SK-N-SH (cell line): ENCODE data around the gene NACC1. TPM values are rescaled to one million over a fixed set of nuclear protein-coding genes. Genes with fewer than 3 reads are reported as not detected.
A peak's percentile ranks its signal among the peaks of the same experiment; 100 is the strongest.

Experiments
- CTCF ChIA-PET: fragments of 300-600, 350-600 bp; formaldehyde crosslinking; extraction: SDS; loops from one replicate; lab custom pipeline; 2021; lab: Yijun Ruan, JAX
- POLR2A ChIA-PET: fragments of 350-600 bp; sonication (Branson Sonifier 250); formaldehyde crosslinking; extraction: SDS; loops from one replicate; lab custom pipeline; 2020; ENCODE audit warnings: antibody characterized with exemption, inconsistent platforms; lab: Yijun Ruan, JAX
- DNase-seq: peaks from one replicate; pipeline ENCODE4 v3.0.0; 2012
- H2AFZ ChIP-seq: fragments of 200-600 bp; sonication (generic); 2 replicates; pipeline ENCODE4 v1.8.1; 2016; ENCODE audit warnings: antibody characterized with exemption, mild to moderate bottlenecking, low read depth
- H3F3A ChIP-seq: fragments of 200-600 bp; sonication (generic); replicated peaks from 2 replicates; pipeline ENCODE3; 2016; ENCODE audit warnings: antibody characterized with exemption, mild to moderate bottlenecking; ENCODE audit not compliant: insufficient read depth
- H3K27ac ChIP-seq, 2 experiments: fragments of 200-500 bp in 1 of 2; fragments of 200-600 bp in 1 of 2; sonication (Bioruptor generic) in 1 of 2; sonication (generic), shearing (Covaris generic) in 1 of 2; 2 replicates each; pipeline versions ENCODE4 v1.5.1 to v1.6.1; 2014 to 2016; ENCODE audit warnings: low read depth in 2 of 2, inconsistent platforms in 1 of 2, low read length in 1 of 2, mild to moderate bottlenecking in 1 of 2, mixed read lengths in 1 of 2
- H3K27me3 ChIP-seq: fragments of 200-600 bp; sonication (generic), shearing (Covaris generic); 2 replicates; pipeline ENCODE4 v1.6.1; 2016; ENCODE audit warnings: mixed run types; ENCODE audit not compliant: insufficient read depth
- H3K36me3 ChIP-seq, 2 experiments: fragments of 200-500 bp in 1 of 2; fragments of 200-600 bp in 1 of 2; sonication (Bioruptor generic) in 1 of 2; sonication (generic) in 1 of 2; replicated peaks in 1 of 2; 2 replicates each; pipeline versions ENCODE3 to v1.5.1; 2014 to 2016; ENCODE audit warnings: low read length in 1 of 2, mild to moderate bottlenecking in 1 of 2; ENCODE audit not compliant: insufficient read depth in 2 of 2, control insufficient read depth in 1 of 2
- H3K4me1 ChIP-seq, 2 experiments: fragments of 200-500 bp in 1 of 2; fragments of 200-600 bp in 1 of 2; sonication (Bioruptor generic) in 1 of 2; sonication (generic), shearing (Covaris generic) in 1 of 2; 2 replicates each; pipeline versions ENCODE4 v1.5.1 to v1.6.1; 2014 to 2016; ENCODE audit warnings: low read depth in 1 of 2, low read length in 1 of 2, mixed run types in 1 of 2; ENCODE audit not compliant: insufficient read depth in 2 of 2, control insufficient read depth in 1 of 2
- H3K4me2 ChIP-seq: fragments of 200-600 bp; sonication (generic), shearing (Covaris generic); 2 replicates; pipeline ENCODE4 v1.6.1; 2017; ENCODE audit warnings: mixed run types
- H3K4me3 ChIP-seq, 2 experiments: fragments of 200-500 bp in 1 of 2; fragments of 200-600 bp in 1 of 2; sonication (Bioruptor generic) in 1 of 2; sonication (generic), shearing (Covaris generic) in 1 of 2; 2 replicates each; pipeline versions ENCODE4 v1.5.1 to v1.8.1; 2014 to 2016; ENCODE audit warnings: low read depth in 2 of 2, inconsistent platforms in 1 of 2, low read length in 1 of 2, mild to moderate bottlenecking in 1 of 2, mixed read lengths in 1 of 2, moderate library complexity in 1 of 2
- H3K79me2 ChIP-seq: fragments of 200-600 bp; sonication (generic); 2 replicates; pipeline ENCODE4 v1.8.1; 2017; ENCODE audit warnings: mild to moderate bottlenecking; ENCODE audit not compliant: insufficient read depth
- H3K9ac ChIP-seq: fragments of 200-600 bp; sonication (generic); 2 replicates; pipeline ENCODE4 v1.6.1; 2017; ENCODE audit warnings: mixed run types
- H3K9me2 ChIP-seq: fragments of 200-600 bp; sonication (generic); 2 replicates; pipeline ENCODE4 v1.6.1; 2017; ENCODE audit warnings: mixed run types
- H3K9me3 ChIP-seq: fragments of 200-600 bp; sonication (generic); 2 replicates; pipeline ENCODE4 v1.6.1; 2017; ENCODE audit warnings: mixed run types, mild to moderate bottlenecking, moderate library complexity
- H4K20me1 ChIP-seq: fragments of 200-600 bp; sonication (generic); 2 replicates; pipeline ENCODE4 v1.6.1; 2017; ENCODE audit warnings: mild to moderate bottlenecking, mixed run types; ENCODE audit not compliant: insufficient read depth
- CHD2 ChIP-seq: fragments of 150-350 bp; IDR thresholded peaks from 2 replicates; pipeline ENCODE4 v1.6.1; 2018; ENCODE audit warnings: low read length; ENCODE audit not compliant: partially characterized antibody
- ELF1 ChIP-seq: IDR thresholded peaks from 2 replicates; pipeline ENCODE4 v1.4.0; 2012
- FOSL2 ChIP-seq: IDR thresholded peaks from 2 replicates; pipeline ENCODE4 v1.4.0; 2012; ENCODE audit warnings: low read depth, mild to moderate bottlenecking, moderate library complexity, borderline replicate concordance
- FOXJ3 ChIP-seq: sonication (generic); formaldehyde crosslinking; IDR thresholded peaks from 2 replicates; pipeline ENCODE4 v1.5.1; 2020; ENCODE audit warnings: mild to moderate bottlenecking, missing genetic modification reagents
- JUND ChIP-seq: IDR thresholded peaks from 2 replicates; pipeline ENCODE4 v1.4.0; 2012
- MEF2A ChIP-seq: IDR thresholded peaks from 2 replicates; pipeline ENCODE4 v1.4.0; 2012; ENCODE audit warnings: low read depth, borderline replicate concordance
- NFIC ChIP-seq: IDR thresholded peaks from 2 replicates; pipeline ENCODE4 v1.4.0; 2012; ENCODE audit warnings: borderline replicate concordance
- RAD21 ChIP-seq: IDR thresholded peaks from 2 replicates; pipeline ENCODE4 v1.6.1; 2012; ENCODE audit warnings: mild to moderate bottlenecking, low read length
- RCOR1 ChIP-seq: fragments of 150-350 bp; IDR thresholded peaks from 2 replicates; pipeline ENCODE4 v1.6.1; 2017; ENCODE audit warnings: antibody characterized with exemption, low read length
- YY1 ChIP-seq: IDR thresholded peaks from 2 replicates; pipeline ENCODE4 v1.4.0; 2012; ENCODE audit warnings: low read depth, mild to moderate bottlenecking
- WGBS: methylation state at CpG from one replicate; pipeline ENCODE4 v1.1.6; 2017; ENCODE audit warnings: low lambda C conversion rate; 5-methylcytosine and 5-hydroxymethylcytosine counted together
- polyA plus RNA-seq, 3 experiments: library from polyadenylated mRNA; depleted of rRNA; stranded (reverse); fragments of >200 nt; gene quantifications; 2 replicates each; pipeline ENCODE4 v1.2.3, GENCODE V29; 2012
- TF ChIP-seq, protein P1 (sequence below): IDR thresholded peaks from 2 replicates; pipeline ENCODE4 v1.4.0; 2012; ENCODE audit warnings: low read depth, borderline replicate concordance
- TF ChIP-seq, protein P2 (sequence below): fragments of 200-600 bp; sonication (generic); IDR thresholded peaks from 2 replicates; pipeline ENCODE4 v1.6.1; 2017; ENCODE audit warnings: antibody characterized with exemption, mild to moderate bottlenecking, moderate library complexity

Gene NACC1
- polyA plus RNA-seq, 1 of the 3 experiments (the other 2 are of a cell fraction) = 127 TPM

DNA sequence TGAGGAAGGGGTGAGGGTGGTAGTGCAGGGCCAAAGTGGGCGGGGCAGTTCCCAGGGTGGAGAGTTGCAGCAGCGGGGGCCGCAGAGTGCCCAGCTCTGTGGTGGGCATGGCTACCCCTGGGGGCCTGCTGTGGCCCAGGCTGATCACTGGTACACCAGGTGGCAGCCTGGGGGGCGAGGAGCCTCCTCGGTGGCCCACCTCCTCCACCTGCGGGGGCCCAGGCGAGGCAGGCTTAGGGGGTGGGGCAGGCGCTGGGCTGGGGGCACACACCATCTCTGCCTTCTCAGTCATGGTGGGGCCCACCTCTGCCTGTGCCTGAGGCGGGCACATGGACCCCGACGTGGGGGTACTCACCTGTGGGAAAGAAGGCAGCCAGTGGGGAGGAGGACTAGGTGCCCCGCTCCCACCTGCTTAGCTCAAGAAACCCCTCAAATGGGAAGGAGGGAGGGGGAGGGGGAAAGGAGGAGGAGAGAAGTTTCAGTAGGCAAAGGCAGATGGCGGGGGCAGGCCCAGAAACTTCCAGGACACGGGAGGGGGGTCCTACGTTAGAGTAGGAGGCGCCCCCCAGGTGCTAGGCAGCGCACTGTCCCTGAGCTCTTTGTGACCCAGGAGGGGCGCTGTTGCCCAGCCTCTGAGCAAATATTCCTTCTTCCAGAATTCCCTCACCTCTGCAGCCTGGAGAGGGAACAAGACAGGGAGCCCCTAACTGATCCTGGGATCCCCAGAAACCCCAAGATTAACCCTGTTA lies 17.0 kb upstream of the NACC1 start:
- H3K36me3 ChIP-seq = peaks cover 0 to 17% of the 10 kb centered on the region in 2 experiments
- no peaks in the 10 kb centered on the region for H3K27me3 ChIP-seq
- peak overlapping the region in 1 of 2 experiments; percentile 19; a peak in 1 of 4 replicates for H3K4me3 ChIP-seq
- H3K9me3 ChIP-seq = no peaks in the 10 kb centered on the region
- H3K4me2 ChIP-seq = no peak overlapping the region
- H3K4me1 ChIP-seq = peaks cover 0 to 28% of the 10 kb centered on the region in 2 experiments; a peak in 3 of 4 replicates
- CTCF ChIA-PET = interaction anchor here (0.6 to 9.5 kb wide), 16 partner anchors 8 to 220 kb away, joined by 3 to 76 read pairs (median 3); partner anchors contain the start of gene DNASE2
- H4K20me1 ChIP-seq = no peaks in the 10 kb centered on the region
- POLR2A ChIA-PET = no interaction called here
- DNase-seq = no peak
- no peaks in the 10 kb centered on the region for H3K9me2 ChIP-seq
- H3F3A ChIP-seq = peaks cover 5% of the 10 kb centered on the region
- no peak overlapping the region for H2AFZ ChIP-seq
- no peak for TF ChIP-seq CHD2
- TF ChIP-seq MEF2A = no peak
- TF ChIP-seq, protein P1, sequence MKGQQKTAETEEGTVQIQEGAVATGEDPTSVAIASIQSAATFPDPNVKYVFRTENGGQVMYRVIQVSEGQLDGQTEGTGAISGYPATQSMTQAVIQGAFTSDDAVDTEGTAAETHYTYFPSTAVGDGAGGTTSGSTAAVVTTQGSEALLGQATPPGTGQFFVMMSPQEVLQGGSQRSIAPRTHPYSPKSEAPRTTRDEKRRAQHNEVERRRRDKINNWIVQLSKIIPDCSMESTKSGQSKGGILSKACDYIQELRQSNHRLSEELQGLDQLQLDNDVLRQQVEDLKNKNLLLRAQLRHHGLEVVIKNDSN = no peak
- TF ChIP-seq RAD21 = peak; percentile 27
- TF ChIP-seq JUND = no peak
- TF ChIP-seq, protein P2, sequence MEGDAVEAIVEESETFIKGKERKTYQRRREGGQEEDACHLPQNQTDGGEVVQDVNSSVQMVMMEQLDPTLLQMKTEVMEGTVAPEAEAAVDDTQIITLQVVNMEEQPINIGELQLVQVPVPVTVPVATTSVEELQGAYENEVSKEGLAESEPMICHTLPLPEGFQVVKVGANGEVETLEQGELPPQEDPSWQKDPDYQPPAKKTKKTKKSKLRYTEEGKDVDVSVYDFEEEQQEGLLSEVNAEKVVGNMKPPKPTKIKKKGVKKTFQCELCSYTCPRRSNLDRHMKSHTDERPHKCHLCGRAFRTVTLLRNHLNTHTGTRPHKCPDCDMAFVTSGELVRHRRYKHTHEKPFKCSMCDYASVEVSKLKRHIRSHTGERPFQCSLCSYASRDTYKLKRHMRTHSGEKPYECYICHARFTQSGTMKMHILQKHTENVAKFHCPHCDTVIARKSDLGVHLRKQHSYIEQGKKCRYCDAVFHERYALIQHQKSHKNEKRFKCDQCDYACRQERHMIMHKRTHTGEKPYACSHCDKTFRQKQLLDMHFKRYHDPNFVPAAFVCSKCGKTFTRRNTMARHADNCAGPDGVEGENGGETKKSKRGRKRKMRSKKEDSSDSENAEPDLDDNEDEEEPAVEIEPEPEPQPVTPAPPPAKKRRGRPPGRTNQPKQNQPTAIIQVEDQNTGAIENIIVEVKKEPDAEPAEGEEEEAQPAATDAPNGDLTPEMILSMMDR = peak; percentile 44
- peak overlapping the region in 1 of 2 experiments; percentile 92; a peak in 1 of 4 replicates for H3K27ac ChIP-seq
- H3K9ac ChIP-seq = no peak overlapping the region
- WGBS = 85% methylated on average over 9 of the region's 18 CpGs
- H3K79me2 ChIP-seq = peaks cover 12% of the 10 kb centered on the region; the same call in 1 of the 2 replicates

DNA sequence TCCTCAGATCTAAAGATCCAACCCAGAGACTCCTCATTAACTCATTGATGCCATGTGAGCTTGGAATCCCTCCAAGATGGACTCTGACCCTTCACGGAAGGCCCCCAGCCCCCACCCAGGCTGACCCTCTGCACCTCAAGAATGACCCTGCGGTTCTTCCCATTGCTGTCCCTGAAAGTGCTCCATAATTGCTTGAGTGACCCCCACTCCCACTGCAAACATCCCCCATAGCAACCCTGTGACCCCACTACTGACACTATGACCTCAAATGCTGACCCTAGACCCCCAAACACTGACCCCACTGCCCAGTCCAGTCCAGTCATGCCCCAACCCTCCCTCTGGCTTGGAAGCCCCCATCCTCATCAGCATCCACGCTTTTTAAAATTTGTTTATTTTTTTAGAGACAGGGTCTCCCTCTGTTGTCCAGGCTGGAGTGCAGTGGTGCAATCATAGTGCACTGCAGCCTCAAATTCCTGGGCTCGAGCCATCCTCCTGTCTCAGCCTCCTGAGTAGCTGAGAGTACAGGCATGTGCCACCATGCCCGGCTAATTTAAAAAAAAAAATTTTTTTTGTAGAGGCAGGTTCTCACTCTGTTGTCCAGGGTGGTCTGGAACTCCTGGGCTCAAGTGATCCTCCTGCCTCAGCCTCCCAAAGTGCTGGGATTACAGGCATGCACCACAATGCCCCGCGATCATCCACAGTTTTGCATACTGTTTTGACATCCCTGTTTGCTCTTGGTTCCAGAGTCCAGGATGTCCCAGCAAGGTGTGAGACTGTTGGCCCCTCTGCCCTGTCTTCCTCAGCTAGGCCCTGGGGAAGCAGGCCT lies 16.3 kb upstream of the NACC1 start:
- no peaks in the 10 kb centered on the region for H3K27me3 ChIP-seq
- DNase-seq = no peak
- H2AFZ ChIP-seq = peak overlapping the region; percentile 32; the same call in 1 of the 2 replicates
- H3K9me3 ChIP-seq = no peaks in the 10 kb centered on the region
- no peaks in the 10 kb centered on the region for H4K20me1 ChIP-seq
- 90% methylated on average over 7 of the region's 7 CpGs for WGBS
- peak overlapping the region; percentile 71 for H3K9ac ChIP-seq
- peaks cover 0 to 17% of the 10 kb centered on the region in 2 experiments for H3K36me3 ChIP-seq
- CTCF ChIA-PET = interaction anchor here (0.7 to 9.5 kb wide), 12 partner anchors 9 to 220 kb away, joined by 3 to 76 read pairs (median 3); partner anchors contain the start of gene DNASE2
- peaks cover 5% of the 10 kb centered on the region for H3F3A ChIP-seq
- no peaks in the 10 kb centered on the region for H3K9me2 ChIP-seq
- H3K4me3 ChIP-seq = peak overlapping the region; percentile 42 to 51
- POLR2A ChIA-PET = no interaction called here
- peaks cover 0 to 24% of the 10 kb centered on the region in 2 experiments; a peak in 3 of 4 replicates for H3K4me1 ChIP-seq
- TF ChIP-seq RCOR1 (no peak), JUND (no peak), FOXJ3 (CRISPR knock-in tag) (no peak), NFIC (no peak), YY1 (no peak), FOSL2 (no peak), ELF1 (no peak)
- H3K4me2 ChIP-seq = peak overlapping the region; percentile 81
- peak overlapping the region; percentile 40 to 92; a peak in 3 of 4 replicates for H3K27ac ChIP-seq
- H3K79me2 ChIP-seq = peaks cover 12% of the 10 kb centered on the region; the same call in 1 of the 2 replicates
